ENCODE data around the gene CPNE9. TPM values are rescaled to one million over a fixed set of nuclear protein-coding genes. Genes with fewer than 3 reads are reported as not detected.
A peak's percentile ranks its signal among the peaks of the same experiment; 100 is the strongest.

Gene CPNE9
- total and polyA plus RNA-seq, 2 of the 8 experiments (the other 6 are each of a cell fraction or from before 2014, with no cell fraction given), result 4.8 to 6.0 TPM

DNA sequence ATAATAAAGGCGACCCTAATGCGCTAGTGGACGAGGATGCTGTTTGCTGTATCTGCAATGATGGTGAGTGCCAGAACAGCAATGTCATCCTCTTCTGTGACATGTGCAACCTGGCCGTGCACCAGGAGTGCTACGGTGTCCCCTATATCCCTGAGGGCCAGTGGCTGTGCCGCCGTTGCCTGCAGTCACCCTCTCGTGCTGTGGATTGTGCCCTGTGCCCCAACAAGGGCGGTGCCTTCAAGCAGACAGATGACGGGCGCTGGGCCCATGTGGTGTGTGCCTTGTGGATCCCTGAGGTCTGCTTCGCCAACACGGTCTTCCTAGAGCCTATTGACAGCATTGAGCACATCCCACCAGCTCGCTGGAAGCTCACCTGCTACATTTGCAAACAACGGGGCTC is 35.5 kb downstream of the CPNE9 start:
- no peak for DNase-seq (ENCODE audit: low read depth in 1 of 2, low spot score in 2 of 2)
- 0 out of 7 replicates have a peak, but pooled peaks cover 0 to 2% (median 0%) of the 10 kb centered on the region in 4 experiments for H3K27me3 ChIP-seq (replicated peaks in 1 of 4; ENCODE audit: control insufficient read depth in 3 of 4, extremely low read depth in 1 of 4, insufficient read depth in 3 of 4, low read length in 3 of 4)
- H3K18ac ChIP-seq (ENCODE audit: extremely low read depth, low read length), result no peak overlapping the region
- CTCF ChIA-PET (ENCODE audit: partially characterized antibody), result interaction anchor here (0.9 to 3.7 kb wide), 3 partner anchors 10 to 69 kb away, joined by 3 to 20 read pairs (median 3); partner anchors contain the start of gene OGG1
- WGBS, 2 experiments (ENCODE audit: extremely low coverage in 1 of 2, insufficient coverage in 1 of 2, insufficient read length in 1 of 2, insufficient replicate concordance in 2 of 2, low coverage in 1 of 2, low lambda C conversion rate in 2 of 2, missing lambda C conversion rate in 1 of 2), result 90% methylated on average over 15 of the region's 15 CpGs; no CpG with 5 or more reads in 1 of the 2 experiments
- H3K4me3 ChIP-seq (ENCODE audit: extremely low read depth in 1 of 4, insufficient read depth in 2 of 4, low read depth in 3 of 4, low read length in 4 of 4), result no peak overlapping the region
- H4K20me1 ChIP-seq (replicated peaks in 1 of 2; ENCODE audit: control insufficient read depth in 1 of 2, insufficient read depth in 2 of 2, low read length in 2 of 2), result peaks cover 2 to 19% of the 10 kb centered on the region in 2 experiments
- H3K9ac ChIP-seq (replicated peaks in 1 of 4; ENCODE audit: extremely low read depth in 1 of 4, low read depth in 3 of 4, low read length in 3 of 4), result no peak overlapping the region
- H2BK15ac ChIP-seq (ENCODE audit: low read length), result no peak overlapping the region
- POLR2A ChIA-PET (ENCODE audit: partially characterized antibody), result interaction anchor here (1.2 to 2.0 kb wide), 2 partner anchors 10 to 45 kb away, joined by 3 to 12 read pairs; partner anchors contain the start of gene OGG1
- no peak for FAIRE-seq
- no peak overlapping the region for H4K91ac ChIP-seq (replicated peaks; ENCODE audit: insufficient read length, low read length)
- H4K8ac ChIP-seq (ENCODE audit: extremely low read depth, insufficient read depth, low read length), result peak overlapping the region; percentile 71; the same call in 1 of the 2 replicates
- peaks cover 53 to 97% (median 81%) of the 10 kb centered on the region in 4 experiments for H3K36me3 ChIP-seq (ENCODE audit: control insufficient read depth in 2 of 4, insufficient read depth in 4 of 4, low read length in 3 of 4)
- H3K79me2 ChIP-seq (ENCODE audit: control insufficient read depth in 1 of 2, insufficient read depth in 2 of 2, low read length in 2 of 2), result peaks cover 0 to 3% of the 10 kb centered on the region in 2 experiments; a peak in 1 of 4 replicates
- H3K4me1 ChIP-seq (replicated peaks in 1 of 4; ENCODE audit: control insufficient read depth in 3 of 4, insufficient read depth in 4 of 4, low read length in 3 of 4), result no peaks in the 10 kb centered on the region
- no peaks in the 10 kb centered on the region for H3K23me2 ChIP-seq (ENCODE audit: low read depth, low read length)
- no peaks in the 10 kb centered on the region for H3K9me3 ChIP-seq (ENCODE audit: insufficient read depth in 2 of 2, low read depth in 1 of 2, low read length in 1 of 2)
- H3K79me1 ChIP-seq (ENCODE audit: low read depth, low read length), result peaks cover 10% of the 10 kb centered on the region
- H3K4ac ChIP-seq (replicated peaks; ENCODE audit: insufficient read length, low read depth, low read length), result no peak overlapping the region
- no peak overlapping the region for H3K14ac ChIP-seq (ENCODE audit: insufficient read length)
- no peak overlapping the region for H3K56ac ChIP-seq (replicated peaks; ENCODE audit: insufficient read length, low read depth, low read length)
- H3K27ac ChIP-seq (ENCODE audit: low read depth, low read length), result no peak overlapping the region
- H2BK12ac ChIP-seq (ENCODE audit: low read depth, low read length), result no peak overlapping the region
- H4K5ac ChIP-seq (ENCODE audit: insufficient read length, low read depth, low read length), result no peak overlapping the region
- H2BK20ac ChIP-seq (ENCODE audit: low read length), result no peak overlapping the region
- H2AK5ac ChIP-seq (ENCODE audit: low read depth, low read length), result no peak overlapping the region
- no peak overlapping the region for H2BK5ac ChIP-seq (ENCODE audit: low read depth, low read length)
- no peak overlapping the region for H2BK120ac ChIP-seq (replicated peaks; ENCODE audit: low read depth, low read length)
- no peak overlapping the region for H3K4me2 ChIP-seq (ENCODE audit: insufficient read depth in 1 of 2, low read depth in 2 of 2, low read length in 2 of 2)
- H2AFZ ChIP-seq (ENCODE audit: low read length), result no peak overlapping the region
- no peak overlapping the region for H3K23ac ChIP-seq (ENCODE audit: insufficient read length)
- TF ChIP-seq EZH2 (IDR thresholded peaks at IDR 0.05; ENCODE audit: low read depth, low read length, severe bottlenecking) (no peak), EP300 (IDR thresholded peaks at IDR 0.05; ENCODE audit: borderline replicate concordance in 1 of 2, low read depth in 2 of 2, low read length in 2 of 2) (no peak), RNF2 (IDR thresholded peaks at IDR 0.05; ENCODE audit: borderline replicate concordance, low read depth, low read length, missing control alignments, poor library complexity, severe bottlenecking) (no peak), JUND (IDR thresholded peaks at IDR 0.05; ENCODE audit: low read length) (no peak), JUN (IDR thresholded peaks at IDR 0.05; ENCODE audit: low read depth, low read length) (no peak), KDM4A (IDR thresholded peaks at IDR 0.05; ENCODE audit: low read depth, low read length, severe bottlenecking) (no peak), BCL11A (IDR thresholded peaks at IDR 0.05; ENCODE audit: low read depth in 2 of 2, low read length in 2 of 2) (no peak), SIX5 (IDR thresholded peaks at IDR 0.05; ENCODE audit: low read depth, low read length) (no peak), SIN3A (conservative IDR thresholded peaks at IDR 0.05 in 1 of 2, IDR thresholded peaks at IDR 0.05 in 1 of 2; ENCODE audit: low read depth in 1 of 2, low read length in 2 of 2) (no peak), SP2 (IDR thresholded peaks at IDR 0.05; ENCODE audit: low read length) (no peak), BACH1 (IDR thresholded peaks at IDR 0.05; ENCODE audit: low read length) (no peak), NANOG (IDR thresholded peaks at IDR 0.05; ENCODE audit: insufficient read depth, low read depth, low read length, poor library complexity, severe bottlenecking) (no peak), ZNF274 (IDR thresholded peaks at IDR 0.05; ENCODE audit: borderline replicate concordance, extremely low read depth, low read length) (no peak)
